ENCODE data around the gene TMEM11. TPM values are rescaled to one million over a fixed set of nuclear protein-coding genes. Genes with fewer than 3 reads are reported as not detected.

Gene TMEM11
- total RNA-seq, 1 donor from 2014 or later: 31.6 TPM

- no peaks in the 10 kb centered on the region for H3K79me2 ChIP-seq (ENCODE audit: insufficient read depth, low read length)
- Mint-ChIP-seq H3K4me3 (ENCODE audit: unreplicated experiment) (no peak overlapping the region), H3K4me1 (ENCODE audit: low read depth, unreplicated experiment) (peaks cover 18% of the 10 kb centered on the region), H3K27me3 (ENCODE audit: low read depth, unreplicated experiment) (no peaks in the 10 kb centered on the region), H3K27ac (ENCODE audit: unreplicated experiment) (no peak overlapping the region), H3K36me3 (ENCODE audit: low read depth, unreplicated experiment) (no peaks in the 10 kb centered on the region), H3K9me3 (ENCODE audit: unreplicated experiment) (no peaks in the 10 kb centered on the region)
- FAIRE-seq (peak; percentile 29), DNase-seq (ENCODE audit: low read depth) (no peak)
- H2AFZ ChIP-seq (ENCODE audit: low read depth, low read length): no peak overlapping the region
- TF ChIP-seq EZH2 (IDR thresholded peaks at IDR 0.05; ENCODE audit: insufficient read depth, low read length) (no peak), CTCF (IDR thresholded peaks at IDR 0.05; ENCODE audit: insufficient read depth, low read depth, low read length) (no peak)
- H3K4me1 ChIP-seq (ENCODE audit: insufficient read depth, low read length): no peaks in the 10 kb centered on the region
- no peaks in the 10 kb centered on the region for H3K27me3 ChIP-seq (ENCODE audit: insufficient read depth, low read length)
- H3K36me3 ChIP-seq (ENCODE audit: insufficient read depth, low read length): no peaks in the 10 kb centered on the region
- H3K27ac ChIP-seq (ENCODE audit: low read depth, low read length): no peak overlapping the region
- H3K4me3 ChIP-seq (ENCODE audit: insufficient read depth, low read depth, low read length): no peak overlapping the region
- H4K20me1 ChIP-seq (ENCODE audit: insufficient read depth, low read length): peaks cover 2% of the 10 kb centered on the region
- no peaks in the 10 kb centered on the region for H3K9me3 ChIP-seq (ENCODE audit: insufficient read depth, low read depth, low read length)
- H3K9ac ChIP-seq (ENCODE audit: low read length): no peak overlapping the region
- no peak overlapping the region for H3K4me2 ChIP-seq (ENCODE audit: low read length)
These were observed 51.6 kb downstream of the TMEM11 start for GRCh38 chr17:21162394-21162775.

GRCh38 chr17:21161498-21162393 lies 52.2 kb downstream of the TMEM11 start:
- H3K27me3 Mint-ChIP-seq (ENCODE audit: low read depth, unreplicated experiment): no peaks in the 10 kb centered on the region
- DNase-seq (ENCODE audit: low read depth) (peak; percentile 82), FAIRE-seq (peak; percentile 69)
- Histone ChIP-seq H3K27ac (ENCODE audit: low read depth, low read length) (peak overlapping the region; percentile 33), H3K27me3 (ENCODE audit: insufficient read depth, low read length) (no peaks in the 10 kb centered on the region), H2AFZ (ENCODE audit: low read depth, low read length) (no peak overlapping the region), H3K36me3 (ENCODE audit: insufficient read depth, low read length) (no peaks in the 10 kb centered on the region), H3K9me3 (ENCODE audit: insufficient read depth, low read depth, low read length) (no peaks in the 10 kb centered on the region), H3K9ac (ENCODE audit: low read length) (peak overlapping the region; percentile 8), H3K4me1 (ENCODE audit: insufficient read depth, low read length) (no peaks in the 10 kb centered on the region), H4K20me1 (ENCODE audit: insufficient read depth, low read length) (no peaks in the 10 kb centered on the region), H3K79me2 (ENCODE audit: insufficient read depth, low read length) (no peaks in the 10 kb centered on the region), H3K4me2 (ENCODE audit: low read length) (no peak overlapping the region), H3K4me3 (ENCODE audit: insufficient read depth, low read depth, low read length) (no peak overlapping the region)
- H3K36me3 Mint-ChIP-seq (ENCODE audit: low read depth, unreplicated experiment): no peaks in the 10 kb centered on the region
- no peaks in the 10 kb centered on the region for H3K9me3 Mint-ChIP-seq (ENCODE audit: unreplicated experiment)
- H3K4me1 Mint-ChIP-seq (ENCODE audit: low read depth, unreplicated experiment): peaks cover 12% of the 10 kb centered on the region
- H3K4me3 Mint-ChIP-seq (ENCODE audit: unreplicated experiment): no peak overlapping the region
- TF ChIP-seq EZH2 (IDR thresholded peaks at IDR 0.05; ENCODE audit: insufficient read depth, low read length) (no peak), CTCF (IDR thresholded peaks at IDR 0.05; ENCODE audit: insufficient read depth, low read depth, low read length) (no peak)
- H3K27ac Mint-ChIP-seq (ENCODE audit: unreplicated experiment): peak overlapping the region; percentile 15

- H3K9me3 Mint-ChIP-seq (ENCODE audit: unreplicated experiment): no peaks in the 10 kb centered on the region
- Histone ChIP-seq H3K36me3 (ENCODE audit: insufficient read depth, low read length) (no peaks in the 10 kb centered on the region), H2AFZ (ENCODE audit: low read depth, low read length) (no peak overlapping the region), H3K9me3 (ENCODE audit: insufficient read depth, low read depth, low read length) (no peaks in the 10 kb centered on the region), H3K27ac (ENCODE audit: low read depth, low read length) (no peak overlapping the region), H3K4me3 (ENCODE audit: insufficient read depth, low read depth, low read length) (no peak overlapping the region), H3K4me1 (ENCODE audit: insufficient read depth, low read length) (no peaks in the 10 kb centered on the region), H3K4me2 (ENCODE audit: low read length) (no peak overlapping the region), H3K9ac (ENCODE audit: low read length) (no peak overlapping the region), H3K27me3 (ENCODE audit: insufficient read depth, low read length) (no peaks in the 10 kb centered on the region), H3K79me2 (ENCODE audit: insufficient read depth, low read length) (no peaks in the 10 kb centered on the region), H4K20me1 (ENCODE audit: insufficient read depth, low read length) (no peaks in the 10 kb centered on the region)
- no peaks in the 10 kb centered on the region for H3K27me3 Mint-ChIP-seq (ENCODE audit: low read depth, unreplicated experiment)
- no peak overlapping the region for H3K27ac Mint-ChIP-seq (ENCODE audit: unreplicated experiment)
- H3K36me3 Mint-ChIP-seq (ENCODE audit: low read depth, unreplicated experiment): no peaks in the 10 kb centered on the region
- peak; percentile 13 for FAIRE-seq
- TF ChIP-seq EZH2 (IDR thresholded peaks at IDR 0.05; ENCODE audit: insufficient read depth, low read length) (no peak), CTCF (IDR thresholded peaks at IDR 0.05; ENCODE audit: insufficient read depth, low read depth, low read length) (no peak)
- no peak overlapping the region for H3K4me3 Mint-ChIP-seq (ENCODE audit: unreplicated experiment)
- no peak for DNase-seq (ENCODE audit: low read depth)
- H3K4me1 Mint-ChIP-seq (ENCODE audit: low read depth, unreplicated experiment): peaks cover 9% of the 10 kb centered on the region
These were observed 53.6 kb downstream of the TMEM11 start for GRCh38 chr17:21160401-21160800.
